ENCODE data around the gene TFAP2B.

The TFAP2B gene

DNA sequence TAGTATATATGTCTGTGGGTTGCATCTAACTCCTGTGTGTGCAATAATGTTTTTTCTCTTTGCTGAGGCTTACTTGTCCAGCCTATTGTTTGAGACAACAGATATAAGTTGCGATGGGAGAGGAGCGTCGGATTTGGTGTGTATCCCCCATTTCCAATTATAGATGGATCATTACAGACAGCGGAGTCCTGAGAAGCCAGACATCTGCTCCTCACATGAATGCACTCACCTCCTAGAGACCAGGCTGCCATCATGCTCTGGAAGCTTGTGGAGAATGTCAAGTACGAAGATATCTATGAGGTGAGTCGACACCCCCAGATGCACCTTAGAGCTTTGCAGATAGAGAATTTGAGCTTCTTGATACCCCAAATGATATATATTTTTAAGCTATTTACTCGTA, at the start of gene TFAP2B:
Gene TFAP2B, plus strand, starts transcription at position 199 of the 400 bp plus-strand sequence. Its CDS starts 21 bp downstream, at position 220.
- Histone ChIP-seq H3K9me3 (ENCODE audit: low read length) (no peaks in the 10 kb centered on the region), H3K36me3 (ENCODE audit: insufficient read depth, low read length) (no peaks in the 10 kb centered on the region), H3K9ac (ENCODE audit: low read length) (no peak within 1 kb of the TSS), H3K4me3 (ENCODE audit: low read depth in 1 of 2, low read length in 2 of 2) (no peak within 1 kb of the TSS), H3K27me3 (ENCODE audit: control insufficient read depth in 1 of 2, insufficient read depth in 2 of 2, low read length in 2 of 2) (peaks cover 66 to 81% of the 10 kb centered on the region in 2 donors), H3K27ac (ENCODE audit: low read depth, low read length) (no peak within 1 kb of the TSS), H3K4me1 (ENCODE audit: insufficient read depth, low read length) (peaks cover 13% of the 10 kb centered on the region)

DNA sequence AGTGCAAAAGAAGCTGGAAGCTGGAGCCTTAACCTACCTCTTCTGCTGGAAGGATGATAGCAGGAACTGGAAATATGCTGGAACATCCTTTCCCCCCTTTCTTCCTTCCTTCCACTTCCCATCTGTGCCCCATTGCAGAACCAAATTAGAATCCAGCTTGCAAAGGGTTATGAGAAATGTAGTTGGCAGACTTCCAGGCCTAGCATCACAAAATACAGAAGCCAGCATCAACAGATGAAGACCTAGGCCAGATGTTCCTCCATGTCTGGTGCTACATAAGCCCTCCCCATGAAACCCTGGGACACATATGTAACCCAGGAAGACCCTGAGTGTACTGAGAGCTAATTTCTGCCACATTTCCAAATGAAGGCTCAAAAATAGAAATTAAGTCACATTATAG, 40.0 kb upstream of the TFAP2B start:
- H3K9ac ChIP-seq (ENCODE audit: low read length) = no peak overlapping the region
- no peaks in the 10 kb centered on the region for H3K4me1 ChIP-seq (ENCODE audit: insufficient read depth, low read length)
- no peak overlapping the region for H3K27ac ChIP-seq (ENCODE audit: low read depth, low read length)
- H3K9me3 ChIP-seq (ENCODE audit: low read length) = no peaks in the 10 kb centered on the region
- no peak overlapping the region for H3K4me3 ChIP-seq (ENCODE audit: low read depth in 1 of 2, low read length in 2 of 2)
- H3K27me3 ChIP-seq (ENCODE audit: control insufficient read depth in 1 of 2, insufficient read depth in 2 of 2, low read length in 2 of 2) = no peaks in the 10 kb centered on the region
- H3K36me3 ChIP-seq (ENCODE audit: insufficient read depth, low read length) = no peaks in the 10 kb centered on the region

DNA sequence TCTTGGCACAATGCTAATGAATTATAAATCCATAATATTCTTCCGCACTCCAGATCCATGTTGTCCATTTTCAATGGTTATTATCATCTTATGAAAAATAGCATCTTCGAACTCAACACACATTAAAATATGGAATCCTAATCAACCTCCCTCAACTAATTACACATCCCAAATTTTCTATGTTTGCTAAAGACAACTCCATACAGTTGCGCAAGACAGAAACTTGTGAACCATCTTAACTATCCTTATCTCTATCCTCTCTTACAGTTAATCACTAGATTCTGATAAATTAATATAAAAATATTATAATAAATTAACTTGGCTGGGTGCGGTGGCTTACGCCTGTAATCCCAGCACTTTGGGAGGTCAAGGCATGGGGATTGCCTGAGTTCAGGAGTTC, 38.3 kb upstream of the TFAP2B start:
- no peak overlapping the region for H3K9ac ChIP-seq (ENCODE audit: low read length)
- no peaks in the 10 kb centered on the region for H3K36me3 ChIP-seq (ENCODE audit: insufficient read depth, low read length)
- no peak overlapping the region for H3K27ac ChIP-seq (ENCODE audit: low read depth, low read length)
- no peaks in the 10 kb centered on the region for H3K27me3 ChIP-seq (ENCODE audit: control insufficient read depth in 1 of 2, insufficient read depth in 2 of 2, low read length in 2 of 2)
- H3K4me1 ChIP-seq (ENCODE audit: insufficient read depth, low read length) = no peaks in the 10 kb centered on the region
- H3K4me3 ChIP-seq (ENCODE audit: low read depth in 1 of 2, low read length in 2 of 2) = no peak overlapping the region
- no peaks in the 10 kb centered on the region for H3K9me3 ChIP-seq (ENCODE audit: low read length)

DNA sequence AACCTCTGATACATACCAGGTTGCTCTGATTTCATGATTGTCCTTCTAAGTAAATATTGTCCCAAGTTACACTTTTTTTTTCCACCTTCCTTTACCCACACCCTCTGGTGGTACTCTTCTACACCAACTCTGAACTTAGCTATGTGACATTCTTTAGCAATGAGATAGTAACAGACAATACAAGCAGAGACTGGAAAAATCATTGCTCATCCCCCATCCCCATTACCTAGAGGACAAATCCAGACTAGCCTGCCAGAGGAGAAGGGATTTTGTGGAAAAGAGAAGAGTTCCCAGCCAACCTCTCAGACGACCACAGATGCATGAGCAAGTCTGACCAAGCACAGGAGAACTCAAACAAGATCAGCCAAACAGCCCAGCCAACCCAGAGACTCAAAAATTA, 32.8 kb upstream of the TFAP2B start:
- H3K4me3 ChIP-seq (ENCODE audit: low read depth in 1 of 2, low read length in 2 of 2) = no peak overlapping the region
- no peaks in the 10 kb centered on the region for H3K27me3 ChIP-seq (ENCODE audit: control insufficient read depth in 1 of 2, insufficient read depth in 2 of 2, low read length in 2 of 2)
- no peaks in the 10 kb centered on the region for H3K36me3 ChIP-seq (ENCODE audit: insufficient read depth, low read length)
- no peaks in the 10 kb centered on the region for H3K4me1 ChIP-seq (ENCODE audit: insufficient read depth, low read length)
- H3K27ac ChIP-seq (ENCODE audit: low read depth, low read length) = no peak overlapping the region
- no peaks in the 10 kb centered on the region for H3K9me3 ChIP-seq (ENCODE audit: low read length)
- no peak overlapping the region for H3K9ac ChIP-seq (ENCODE audit: low read length)

DNA sequence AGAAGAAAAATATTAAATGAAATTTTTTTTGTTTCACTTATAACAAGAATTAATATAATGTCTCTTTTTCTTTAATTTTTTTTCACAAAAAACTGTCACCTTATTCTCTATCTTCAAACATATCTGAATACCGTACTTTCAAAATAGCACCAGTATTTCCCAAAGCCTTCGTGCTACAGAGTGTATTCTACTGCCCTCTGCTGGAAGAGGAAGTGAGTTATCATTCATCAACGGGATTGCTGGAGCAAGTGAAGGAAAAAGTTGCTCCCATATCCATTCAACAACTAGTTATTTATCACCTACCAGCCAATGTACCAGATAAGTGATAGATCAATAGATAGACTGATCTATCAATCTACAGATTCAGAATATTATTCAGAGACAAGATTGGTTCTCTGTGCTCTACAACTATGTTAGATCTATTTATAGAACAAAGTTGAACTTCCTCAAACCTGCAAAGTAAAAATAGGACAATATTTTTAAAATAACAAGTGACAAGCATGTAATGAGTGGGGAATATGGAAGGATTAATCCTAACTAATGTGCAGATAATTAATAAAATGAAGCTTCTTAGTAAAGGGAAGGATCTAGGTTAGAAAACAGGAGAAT, 26.7 kb upstream of the TFAP2B start:
- no peak overlapping the region for H3K27ac ChIP-seq (ENCODE audit: low read depth, low read length)
- H3K4me3 ChIP-seq (ENCODE audit: low read depth in 1 of 2, low read length in 2 of 2) = no peak overlapping the region
- no peaks in the 10 kb centered on the region for H3K4me1 ChIP-seq (ENCODE audit: insufficient read depth, low read length)
- no peaks in the 10 kb centered on the region for H3K27me3 ChIP-seq (ENCODE audit: control insufficient read depth in 1 of 2, insufficient read depth in 2 of 2, low read length in 2 of 2)
- no peak overlapping the region for H3K9ac ChIP-seq (ENCODE audit: low read length)
- H3K36me3 ChIP-seq (ENCODE audit: insufficient read depth, low read length) = no peaks in the 10 kb centered on the region
- H3K9me3 ChIP-seq (ENCODE audit: low read length) = no peaks in the 10 kb centered on the region

DNA sequence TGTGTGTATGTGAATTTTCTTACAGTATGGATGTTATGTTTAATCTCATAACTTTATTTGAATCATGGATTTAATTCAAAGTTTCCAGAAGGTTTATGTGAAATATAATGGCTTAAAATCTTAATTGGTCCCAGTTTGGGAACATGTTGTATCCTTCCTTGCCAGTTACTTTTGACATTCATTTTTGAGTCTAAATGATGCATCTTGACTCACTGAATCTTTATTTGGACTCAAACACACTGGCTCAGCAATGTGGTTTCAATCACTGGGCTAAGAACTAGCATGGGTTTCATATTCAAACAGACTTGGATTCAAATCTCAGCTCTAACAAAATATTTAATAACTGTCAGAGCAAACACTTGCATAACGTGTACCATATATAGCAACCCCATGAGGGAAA, 25.9 kb upstream of the TFAP2B start:
- Histone ChIP-seq H3K4me3 (ENCODE audit: low read depth in 1 of 2, low read length in 2 of 2) (no peak overlapping the region), H3K27me3 (ENCODE audit: control insufficient read depth in 1 of 2, insufficient read depth in 2 of 2, low read length in 2 of 2) (no peaks in the 10 kb centered on the region), H3K36me3 (ENCODE audit: insufficient read depth, low read length) (no peaks in the 10 kb centered on the region), H3K9me3 (ENCODE audit: low read length) (no peaks in the 10 kb centered on the region), H3K4me1 (ENCODE audit: insufficient read depth, low read length) (no peaks in the 10 kb centered on the region), H3K9ac (ENCODE audit: low read length) (no peak overlapping the region), H3K27ac (ENCODE audit: low read depth, low read length) (no peak overlapping the region)

DNA sequence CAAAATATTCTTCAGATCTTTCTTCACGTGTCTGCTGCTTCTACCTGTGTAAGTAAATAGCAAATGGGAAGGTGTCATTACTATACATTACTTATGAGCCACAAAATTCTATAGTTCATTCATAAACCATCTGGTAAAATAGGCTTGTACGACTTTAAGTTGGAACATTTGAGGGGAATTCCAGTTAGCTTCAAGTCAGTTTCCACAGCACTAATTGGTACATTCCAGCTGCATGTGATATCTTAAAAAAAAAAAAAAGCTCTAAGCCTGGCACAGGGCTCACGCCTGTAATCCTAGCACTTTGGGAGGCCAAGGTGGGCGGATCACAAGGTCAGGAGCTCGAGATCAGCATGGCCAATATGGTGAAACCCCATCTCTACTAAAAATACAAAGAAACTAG, 23.1 kb upstream of the TFAP2B start:
- Histone ChIP-seq H3K4me1 (ENCODE audit: insufficient read depth, low read length) (no peaks in the 10 kb centered on the region), H3K27me3 (ENCODE audit: control insufficient read depth in 1 of 2, insufficient read depth in 2 of 2, low read length in 2 of 2) (no peaks in the 10 kb centered on the region), H3K9ac (ENCODE audit: low read length) (no peak overlapping the region), H3K9me3 (ENCODE audit: low read length) (no peaks in the 10 kb centered on the region), H3K4me3 (ENCODE audit: low read depth in 1 of 2, low read length in 2 of 2) (no peak overlapping the region), H3K36me3 (ENCODE audit: insufficient read depth, low read length) (no peaks in the 10 kb centered on the region), H3K27ac (ENCODE audit: low read depth, low read length) (no peak overlapping the region)

DNA sequence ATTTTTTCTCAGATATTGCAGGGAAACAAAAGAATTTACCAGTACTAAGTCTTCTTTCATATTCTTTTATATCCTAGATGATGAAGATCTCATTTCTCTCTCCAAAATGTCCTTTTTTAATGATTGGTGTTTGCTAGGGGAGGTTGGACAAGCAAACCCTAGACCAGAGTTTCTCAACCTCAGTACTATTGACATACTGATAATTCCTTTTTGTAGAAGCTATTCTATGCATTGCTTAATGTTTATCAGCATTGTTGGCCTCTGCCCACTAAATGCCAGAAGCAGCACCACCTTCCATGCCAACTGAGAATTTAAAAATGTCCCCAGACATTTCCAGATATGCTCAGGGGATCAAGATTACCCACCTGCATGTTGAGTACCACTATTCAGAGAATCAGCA, 14.4 kb upstream of the TFAP2B start:
- Histone ChIP-seq H3K27ac (ENCODE audit: low read depth, low read length) (no peak overlapping the region), H3K27me3 (ENCODE audit: control insufficient read depth in 1 of 2, insufficient read depth in 2 of 2, low read length in 2 of 2) (no peaks in the 10 kb centered on the region), H3K9me3 (ENCODE audit: low read length) (no peaks in the 10 kb centered on the region), H3K4me3 (ENCODE audit: low read depth in 1 of 2, low read length in 2 of 2) (no peak overlapping the region), H3K4me1 (ENCODE audit: insufficient read depth, low read length) (no peaks in the 10 kb centered on the region), H3K36me3 (ENCODE audit: insufficient read depth, low read length) (no peaks in the 10 kb centered on the region), H3K9ac (ENCODE audit: low read length) (no peak overlapping the region)

DNA sequence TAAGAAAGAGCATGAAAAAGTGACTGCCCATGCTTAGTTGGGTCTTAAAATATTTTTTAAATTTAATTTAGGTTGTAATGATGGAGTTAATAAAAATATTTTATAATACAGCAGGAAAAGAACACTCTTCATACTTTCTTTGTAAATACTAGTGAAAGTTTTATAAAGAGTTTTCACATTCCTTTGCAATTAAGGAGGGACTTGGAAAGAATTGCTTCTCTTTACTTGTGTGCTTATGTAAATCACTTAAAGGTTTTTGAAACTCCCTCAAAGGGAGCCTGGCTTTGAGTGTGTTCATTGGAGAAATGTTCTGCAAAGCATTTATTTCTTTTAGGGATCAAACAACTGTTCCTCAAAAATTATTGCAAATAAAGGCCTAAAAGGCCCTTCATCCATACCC, 11.6 kb upstream of the TFAP2B start:
- no peaks in the 10 kb centered on the region for H3K4me1 ChIP-seq (ENCODE audit: insufficient read depth, low read length)
- no peak overlapping the region for H3K4me3 ChIP-seq (ENCODE audit: low read depth in 1 of 2, low read length in 2 of 2)
- no peak overlapping the region for H3K27ac ChIP-seq (ENCODE audit: low read depth, low read length)
- H3K9ac ChIP-seq (ENCODE audit: low read length) = no peak overlapping the region
- H3K36me3 ChIP-seq (ENCODE audit: insufficient read depth, low read length) = no peaks in the 10 kb centered on the region
- no peaks in the 10 kb centered on the region for H3K27me3 ChIP-seq (ENCODE audit: control insufficient read depth in 1 of 2, insufficient read depth in 2 of 2, low read length in 2 of 2)
- H3K9me3 ChIP-seq (ENCODE audit: low read length) = no peaks in the 10 kb centered on the region

DNA sequence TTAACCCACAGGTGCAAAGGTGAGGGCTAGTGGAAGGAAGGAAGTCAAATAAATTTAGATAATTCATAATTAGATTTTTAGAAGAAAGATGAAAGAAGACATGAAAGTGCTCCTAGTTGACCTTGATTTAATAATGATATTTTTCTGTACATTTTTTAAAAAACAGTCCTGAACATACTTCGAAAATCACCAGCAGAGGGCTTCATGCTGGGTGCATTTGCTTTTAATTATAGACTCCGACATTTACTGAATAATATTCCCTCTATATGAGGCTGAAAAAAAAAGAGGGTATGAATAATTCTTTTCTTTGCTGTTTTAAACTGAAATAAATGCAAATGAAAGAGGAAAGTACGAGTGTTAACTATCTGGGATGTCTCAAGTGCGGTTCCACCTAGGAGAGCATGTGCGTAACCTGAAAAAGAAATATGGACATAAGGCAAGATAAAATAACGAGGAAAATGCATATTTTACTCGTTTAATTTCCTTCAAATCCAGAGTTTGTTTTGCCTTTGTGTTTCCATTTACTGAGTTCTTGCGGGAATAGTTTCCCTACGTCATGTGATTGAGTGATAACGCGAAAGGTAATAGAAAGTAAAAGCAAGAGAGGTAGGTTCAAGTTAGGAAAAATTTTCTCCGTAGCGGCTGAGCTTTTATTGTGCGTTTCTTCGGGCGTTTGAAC, 3.1 kb upstream of the TFAP2B start:
- H3K4me3 ChIP-seq (ENCODE audit: low read depth in 1 of 2, low read length in 2 of 2) = peak overlapping the region in 1 of 2 donors; percentile 32
- peaks cover 35 to 50% of the 10 kb centered on the region in 2 donors for H3K27me3 ChIP-seq (ENCODE audit: control insufficient read depth in 1 of 2, insufficient read depth in 2 of 2, low read length in 2 of 2)

DNA sequence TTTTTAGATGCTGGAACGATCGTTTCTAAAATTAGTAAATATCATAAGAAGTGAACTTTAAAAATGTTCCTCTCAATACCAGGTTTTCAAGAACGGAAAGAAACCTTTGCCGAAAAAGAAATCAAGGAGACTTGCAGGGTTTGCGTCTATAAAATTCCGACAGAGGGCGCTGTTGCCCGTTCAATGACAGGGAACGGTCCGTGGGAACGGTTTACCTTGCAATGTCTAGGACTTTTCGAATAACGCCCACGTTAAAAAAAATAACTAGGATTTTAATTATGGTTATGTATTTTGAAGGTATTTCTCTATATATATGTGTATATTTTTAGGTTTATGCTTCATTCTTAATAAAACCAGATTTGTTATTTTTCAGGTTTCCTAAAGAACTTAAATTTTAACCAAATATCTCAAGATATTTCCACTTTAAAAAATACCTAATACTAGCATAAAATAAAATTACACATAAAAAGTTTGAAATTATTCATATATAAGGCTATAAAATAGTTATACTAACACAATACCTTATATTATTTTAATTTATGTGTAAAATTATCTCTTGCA, 2.5 kb upstream of the TFAP2B start:
- Histone ChIP-seq H3K4me1 (ENCODE audit: insufficient read depth, low read length) (peaks cover 10% of the 10 kb centered on the region), H3K9ac (ENCODE audit: low read length) (no peak overlapping the region), H3K27ac (ENCODE audit: low read depth, low read length) (no peak overlapping the region), H3K27me3 (ENCODE audit: control insufficient read depth in 1 of 2, insufficient read depth in 2 of 2, low read length in 2 of 2) (peaks cover 41 to 56% of the 10 kb centered on the region in 2 donors), H3K4me3 (ENCODE audit: low read depth in 1 of 2, low read length in 2 of 2) (peak overlapping the region in 1 of 2 donors; percentile 32), H3K36me3 (ENCODE audit: insufficient read depth, low read length) (no peaks in the 10 kb centered on the region), H3K9me3 (ENCODE audit: low read length) (no peaks in the 10 kb centered on the region)

More for the DNA sequence above, 3.1 kb upstream of the TFAP2B start:
- H3K9ac ChIP-seq (ENCODE audit: low read length) = no peak overlapping the region
- H3K27ac ChIP-seq (ENCODE audit: low read depth, low read length) = no peak overlapping the region
- no peaks in the 10 kb centered on the region for H3K9me3 ChIP-seq (ENCODE audit: low read length)
- H3K36me3 ChIP-seq (ENCODE audit: insufficient read depth, low read length) = no peaks in the 10 kb centered on the region
- peaks cover 5% of the 10 kb centered on the region for H3K4me1 ChIP-seq (ENCODE audit: insufficient read depth, low read length)
